Inflammatory macrophage treated with lipopolysaccharide for 1 hour (primary cell): ENCODE data around the gene DOCK1.
"Not testable (repeated sequence)": the region's sequence is repeated elsewhere in the genome, so short reads cannot be mapped to it uniquely, and the experiment has no call there.

Experiments
- DNase-seq, 2 donors: peaks; one replicate each; pipeline ENCODE4 v3.0.0-alpha.2; 2020 to 2022

Gene DOCK1

GRCh38 chr10:126903656-126904360 is 1.4 kb upstream of the DOCK1 start:
- peak; percentile 18 to 27 for DNase-seq

GRCh38 chr10:126904516-126904817 is 761 bp upstream of the DOCK1 start:
- peak; percentile 24 to 31 for DNase-seq

DNA sequence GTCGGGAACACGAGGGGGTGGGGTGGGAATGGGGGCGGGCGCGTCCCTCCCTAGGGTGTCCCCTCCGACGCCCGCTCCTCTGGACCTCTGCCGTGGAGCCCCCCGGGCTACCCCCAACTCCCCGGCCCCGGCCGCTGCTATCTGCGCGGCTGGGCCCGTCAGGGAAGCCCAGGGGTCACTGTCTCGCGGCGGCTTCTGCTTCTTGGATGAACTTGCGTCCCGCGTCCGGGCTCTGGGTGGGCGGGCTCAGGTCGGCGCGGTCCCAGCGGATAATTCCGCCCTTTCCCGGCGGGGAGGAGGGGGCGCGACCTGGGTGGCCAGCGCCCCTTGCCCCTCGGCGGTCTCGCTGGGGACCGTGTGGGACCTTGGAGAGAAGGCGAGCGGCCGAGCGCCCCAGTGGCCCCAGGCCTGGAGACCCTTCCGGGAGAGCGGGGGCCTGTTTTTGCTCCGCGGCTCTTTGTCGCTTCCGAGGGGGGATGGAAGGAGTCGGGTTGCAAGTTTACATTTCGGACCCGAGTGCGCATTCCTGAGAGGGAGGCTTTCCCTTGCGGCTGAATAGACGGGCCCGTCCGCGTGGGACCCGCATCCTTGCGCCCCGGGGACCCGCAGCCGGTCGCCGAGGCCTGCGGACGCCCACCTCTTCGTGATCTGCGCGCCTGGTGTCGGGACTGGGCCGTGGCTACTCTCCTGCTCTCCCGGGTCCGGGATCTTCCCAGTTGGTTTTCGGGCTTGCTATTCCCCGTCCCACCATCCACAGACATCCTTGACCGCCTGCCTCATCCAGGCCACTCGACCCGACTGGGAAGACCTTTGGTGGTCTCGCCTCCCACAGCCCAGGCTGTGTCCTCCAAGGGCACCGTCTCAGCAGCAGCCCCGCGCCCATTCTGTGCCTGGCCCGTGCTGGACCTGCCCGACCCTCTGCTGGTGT is 812 bp downstream of the DOCK1 start:
- peak in 1 of 2 donors; percentile 3 for DNase-seq

GRCh38 chr10:126906704-126907422 is 1.6 kb downstream of the DOCK1 start:
- DNase-seq = no peak

- DNase-seq = no peak
Measured at GRCh38 chr10:126907423-126907970, 2.3 kb downstream of the DOCK1 start.

GRCh38 chr10:126908225-126908624 is 3.0 kb downstream of the DOCK1 start:
- DNase-seq = no peak

- no peak for DNase-seq
Measured at GRCh38 chr10:126908729-126909128, 3.5 kb downstream of the DOCK1 start.

DNA sequence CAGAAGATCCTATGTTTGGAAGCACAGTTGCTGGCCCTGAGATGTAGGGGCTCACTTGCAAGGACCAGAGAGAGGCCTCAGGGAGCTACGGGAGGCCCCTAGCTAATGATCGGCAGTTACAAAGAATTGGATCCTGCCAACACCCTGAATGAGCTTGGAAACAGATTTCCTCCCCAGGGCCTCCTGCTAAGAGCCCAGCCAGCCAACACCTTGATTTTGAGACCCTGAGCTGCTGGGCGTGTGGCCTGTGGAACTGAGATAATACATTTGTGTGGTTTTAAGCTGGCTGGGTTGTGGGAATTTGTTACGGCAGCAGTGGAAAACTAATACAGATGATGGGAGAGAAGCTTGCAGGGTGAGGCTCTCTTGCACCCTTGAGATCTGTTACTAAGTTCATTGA is 3.9 kb downstream of the DOCK1 start:
- DNase-seq = no peak

GRCh38 chr10:126910196-126910595 is 5.0 kb downstream of the DOCK1 start:
- DNase-seq = no peak

GRCh38 chr10:126910798-126911197 is 5.6 kb downstream of the DOCK1 start:
- no peak for DNase-seq

GRCh38 chr10:126911301-126911700 is 6.1 kb downstream of the DOCK1 start:
- no peak for DNase-seq

GRCh38 chr10:126913316-126913715 is 8.1 kb downstream of the DOCK1 start:
- DNase-seq = no peak

DNA sequence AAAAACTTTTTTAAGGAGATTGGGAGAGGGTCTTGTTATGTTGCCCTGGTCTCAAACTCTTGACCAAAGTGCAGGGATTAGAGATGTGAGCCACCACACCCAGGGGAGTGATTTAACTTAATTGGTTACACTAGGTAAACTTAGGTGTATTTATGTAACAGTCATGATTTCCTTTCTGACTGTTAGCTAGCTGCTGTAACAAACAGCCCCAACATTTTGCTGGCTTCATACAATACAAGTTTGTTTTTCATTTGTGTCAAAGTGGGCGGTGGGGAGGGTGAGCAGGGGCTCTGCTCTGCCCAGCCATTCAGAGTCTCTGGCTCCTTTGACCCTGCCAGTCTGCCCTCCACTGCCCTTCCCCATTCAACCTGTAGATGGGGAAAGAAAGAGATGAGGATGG is 9.3 kb downstream of the DOCK1 start:
- no peak for DNase-seq

DNA sequence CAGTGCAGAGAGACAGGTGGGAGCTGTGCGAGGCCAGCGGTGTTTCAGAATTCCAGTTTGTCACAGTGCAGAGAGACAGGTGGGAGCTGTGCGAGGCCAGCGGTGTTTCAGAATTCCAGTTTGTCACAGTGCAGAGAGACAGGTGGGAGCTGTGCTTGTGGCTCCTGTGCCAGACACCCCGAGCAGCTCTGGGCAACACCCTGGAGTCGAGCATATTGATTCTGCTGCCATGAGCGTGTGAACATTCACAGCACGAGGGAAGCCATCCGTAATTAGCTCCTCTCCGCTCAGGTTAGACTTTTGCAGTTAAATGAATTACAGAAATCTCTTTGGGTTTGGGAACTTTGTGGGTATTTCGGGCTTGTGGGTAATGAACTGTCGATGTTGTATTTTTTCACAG is 11.7 kb downstream of the DOCK1 start:
- DNase-seq = not testable (repeated sequence)

DNA sequence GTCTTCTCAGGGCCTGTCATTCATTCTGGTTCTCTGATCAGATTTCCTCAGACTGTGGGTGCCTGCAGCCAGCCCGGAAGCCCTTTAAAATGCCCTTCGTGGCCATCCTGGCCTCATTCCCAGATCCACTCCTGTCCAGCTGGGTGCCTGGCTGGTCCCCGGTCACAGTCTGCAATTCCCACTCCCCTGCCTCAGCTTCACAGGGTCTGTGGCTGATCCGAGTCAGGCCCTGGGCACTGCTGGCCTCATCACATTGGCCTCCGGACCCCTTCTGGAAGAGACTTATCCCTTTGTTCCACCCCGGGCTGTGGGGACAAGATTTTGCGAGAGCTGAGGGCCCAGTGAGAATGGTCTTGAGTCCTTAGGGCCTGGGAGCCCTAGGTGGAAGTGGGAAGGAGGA is 12.1 kb downstream of the DOCK1 start:
- no peak for DNase-seq

GRCh38 chr10:126917975-126918908 is 13.0 kb downstream of the DOCK1 start:
- no peak for DNase-seq

- no peak for DNase-seq
Measured at GRCh38 chr10:126919426-126919825, 14.2 kb downstream of the DOCK1 start.

DNA sequence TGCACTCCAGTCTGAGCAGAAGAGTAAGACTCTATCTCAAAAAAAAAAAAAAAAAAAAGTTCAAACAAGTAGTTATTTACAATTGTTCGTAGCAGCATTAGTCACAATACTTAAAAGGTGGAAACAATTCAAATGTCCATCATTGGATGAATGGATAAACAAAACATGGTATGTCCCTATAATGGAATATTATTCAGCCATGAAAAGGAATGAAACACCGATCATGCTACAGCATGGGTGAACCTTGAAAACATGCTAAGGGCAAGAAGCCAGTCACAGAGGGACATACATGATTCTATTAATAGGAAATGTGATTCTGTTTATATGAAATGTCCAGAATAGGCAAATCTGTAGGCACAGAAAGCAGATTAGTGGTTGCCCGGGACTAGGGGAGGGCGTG is 15.9 kb downstream of the DOCK1 start:
- DNase-seq = no peak

DNA sequence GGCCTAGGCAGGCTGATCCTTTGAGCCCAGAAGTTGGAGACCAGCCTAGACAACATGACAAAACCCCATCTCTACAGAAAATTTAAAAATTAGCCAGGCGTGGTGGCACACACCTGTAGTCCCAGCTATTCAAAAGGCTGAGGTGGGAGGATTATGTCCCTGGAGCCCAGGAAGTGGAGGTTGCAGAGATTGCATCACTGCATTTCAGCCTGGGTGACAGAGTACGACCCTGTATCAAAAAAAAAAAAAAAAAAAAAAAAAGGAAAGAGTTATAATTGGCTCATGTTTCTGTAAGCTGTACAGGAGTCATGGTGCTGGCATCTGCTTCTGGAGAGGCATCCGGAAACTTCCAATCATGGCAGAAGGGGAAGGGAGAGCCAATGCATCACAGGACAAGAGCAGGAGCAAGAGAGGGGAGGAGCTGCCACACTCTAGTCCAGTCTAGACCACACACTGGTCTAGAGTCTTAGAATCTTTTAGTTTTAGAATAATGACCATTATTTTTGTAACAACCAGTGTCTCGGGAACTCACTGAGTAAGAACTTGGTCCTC is 16.8 kb downstream of the DOCK1 start:
- no peak for DNase-seq

DNA sequence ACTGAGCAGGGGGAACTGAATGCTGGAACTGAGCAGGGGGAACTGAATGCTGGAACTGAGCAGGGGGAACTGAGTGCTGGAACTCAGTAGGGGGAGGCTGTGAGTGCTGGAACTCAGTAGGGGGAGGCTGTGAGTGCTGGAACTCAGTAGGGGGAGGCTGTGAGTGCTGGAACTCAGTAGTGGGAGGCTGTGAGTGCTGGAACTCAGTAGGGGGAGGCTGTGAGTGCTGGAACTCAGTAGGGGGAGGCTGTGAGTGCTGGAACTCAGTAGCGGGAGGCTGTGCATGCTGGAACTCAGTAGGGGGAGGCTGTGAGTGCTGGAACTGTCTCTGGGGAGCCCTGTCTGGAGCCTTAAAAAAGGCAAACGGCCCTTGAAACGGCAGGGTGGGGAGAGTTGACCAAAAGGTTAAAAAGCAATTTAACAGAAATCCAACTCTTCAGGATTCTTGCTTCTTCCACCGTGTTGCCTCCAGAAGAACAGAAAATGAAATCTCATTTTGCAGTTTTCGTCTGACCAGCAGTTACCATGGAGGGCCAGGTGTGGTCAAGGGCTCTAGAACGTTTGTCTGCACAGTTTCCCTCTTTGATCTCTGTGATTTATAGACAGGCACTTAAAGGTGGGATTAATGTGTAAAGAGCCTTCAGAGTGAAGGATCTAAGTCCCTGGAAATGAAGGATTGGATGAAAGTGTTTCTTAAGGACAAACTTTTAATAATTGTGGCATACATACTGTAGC is 19.1 kb downstream of the DOCK1 start:
- DNase-seq = no peak

DNA sequence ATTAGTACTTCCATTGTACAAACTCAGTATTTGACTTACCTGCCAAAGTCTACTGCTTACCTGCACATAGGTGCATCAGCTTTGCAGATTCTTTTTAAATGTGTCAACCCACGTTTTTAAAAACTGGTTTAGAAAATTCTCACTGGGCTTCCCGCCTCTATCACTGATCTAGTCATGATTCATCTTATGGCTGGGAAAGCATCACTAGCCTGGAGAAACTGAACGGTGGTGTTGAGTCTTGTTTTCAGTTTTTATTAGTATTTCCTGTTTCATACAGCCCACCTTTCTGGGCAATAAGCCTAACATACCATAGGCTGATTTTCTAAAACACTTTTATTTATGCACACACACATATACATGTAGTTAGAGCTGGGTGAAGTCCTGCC is 19.7 kb downstream of the DOCK1 start:
- no peak for DNase-seq
